GM18499 (cell line): ENCODE data around the gene CCL4.
"Not testable (repeated sequence)": the region's sequence is repeated elsewhere in the genome, so short reads cannot be mapped to it uniquely, and the experiment has no call there.

ENCODE experiments used
- ATAC-seq: cut with Tn5 transposase; IDR thresholded peaks from one replicate; pipeline ENCODE4 v1.9.1; 2021; ENCODE audit warnings: moderate number of reproducible peaks; ENCODE audit not compliant: insufficient read depth, unreplicated experiment

CCL4 gene

GRCh38 chr17:36114971-36115648 lies 11.5 kb downstream of the CCL4 start:
- not testable (repeated sequence) for ATAC-seq

DNA sequence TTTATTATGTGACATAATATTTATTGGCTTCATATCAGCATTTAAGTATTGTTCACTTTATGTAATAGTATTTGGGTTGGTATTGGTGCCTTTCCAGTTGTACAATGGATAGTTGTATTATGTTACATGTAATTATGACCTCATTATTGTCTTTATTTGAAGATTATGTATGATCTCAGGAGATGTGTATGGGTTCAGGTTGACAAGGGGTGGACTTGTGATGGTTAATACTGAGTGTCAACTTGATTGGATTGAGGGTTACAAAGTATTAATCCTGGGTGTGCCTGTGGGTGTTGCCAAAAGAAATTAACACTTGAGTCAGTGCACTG lies 12.0 kb downstream of the CCL4 start:
- not testable (repeated sequence) for ATAC-seq

- no peak for ATAC-seq
Observed at GRCh38 chr17:36117505-36118382, 14.1 kb downstream of the CCL4 start.

DNA sequence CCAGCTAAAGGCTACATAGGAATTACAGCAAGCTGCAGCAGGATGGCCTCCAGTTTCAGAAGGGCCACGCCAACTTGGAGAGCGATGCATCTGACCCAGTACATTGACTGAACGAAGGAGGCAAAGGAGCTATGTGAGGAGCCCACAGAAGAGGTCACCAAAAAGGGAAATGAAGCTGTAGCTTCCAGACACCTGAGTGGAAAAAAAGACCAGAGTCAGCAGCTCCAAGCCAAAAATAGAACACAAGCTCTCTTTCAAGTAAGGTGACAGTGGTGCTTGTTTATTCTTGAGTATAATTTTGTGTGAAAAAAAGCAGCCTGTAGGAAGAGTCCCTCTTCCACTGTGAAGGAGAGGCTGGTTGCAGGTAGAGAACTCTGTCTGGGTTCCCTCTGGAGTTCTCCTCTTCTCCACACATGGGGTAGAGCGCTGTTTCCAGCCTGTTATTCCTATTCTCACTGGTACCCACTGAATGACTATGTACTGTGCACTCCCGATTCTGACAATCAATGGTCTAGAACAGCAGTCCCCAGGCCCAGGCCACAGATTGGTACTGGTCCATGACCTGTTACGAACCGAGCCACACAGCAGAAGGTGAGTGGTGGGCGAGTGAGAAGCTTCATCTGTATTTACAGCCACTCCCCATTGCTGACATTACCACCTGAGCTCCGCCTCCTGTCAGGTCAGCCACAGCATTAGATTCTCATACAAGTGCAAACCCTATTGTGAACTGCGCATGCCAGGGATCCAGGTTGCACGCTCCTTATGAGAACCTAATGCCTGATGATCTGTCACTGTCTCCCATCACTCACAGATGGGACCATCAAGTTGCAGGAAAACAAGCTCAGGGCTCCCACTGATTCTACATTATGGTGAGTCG lies 15.1 kb downstream of the CCL4 start:
- no peak for ATAC-seq

DNA sequence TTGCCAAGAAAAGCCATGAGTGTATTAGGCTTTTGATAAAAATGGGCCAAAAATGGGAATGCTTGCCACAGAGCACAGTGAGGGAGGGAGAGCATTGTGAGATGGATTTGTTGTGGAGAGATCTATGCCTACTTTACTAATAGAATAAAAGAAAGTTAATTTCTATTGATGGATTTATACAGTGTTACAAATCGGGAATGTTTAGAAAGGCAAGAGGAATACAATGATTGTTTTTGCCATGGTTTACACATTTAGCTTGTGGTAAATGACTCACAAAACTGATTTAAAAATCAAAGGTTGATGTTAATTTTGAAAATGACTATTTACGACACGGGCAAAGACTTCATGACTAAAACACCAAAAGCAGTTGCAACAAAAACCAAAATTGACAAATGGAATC lies 16.6 kb downstream of the CCL4 start:
- no peak for ATAC-seq

GRCh38 chr17:36121099-36121498 lies 17.5 kb downstream of the CCL4 start:
- not testable (repeated sequence) for ATAC-seq

DNA sequence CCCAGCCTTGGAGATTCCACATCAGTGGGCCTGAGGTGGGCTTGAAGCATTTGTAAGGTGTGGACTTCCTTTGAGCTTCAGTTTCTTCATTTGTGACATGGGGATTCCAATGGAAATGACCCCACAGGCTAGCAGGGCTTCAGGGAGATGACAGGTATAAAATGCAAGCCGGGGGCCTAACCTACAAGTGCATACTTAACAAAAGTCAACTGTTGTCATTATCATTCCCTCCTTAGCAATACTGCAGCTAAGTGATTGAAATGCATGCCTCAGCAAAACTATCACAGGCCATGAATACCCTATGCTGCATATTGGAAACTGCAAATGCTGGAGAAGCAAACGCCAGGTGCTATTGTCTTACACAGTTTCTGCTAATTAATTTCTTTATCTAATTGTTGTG lies 19.8 kb downstream of the CCL4 start:
- no peak for ATAC-seq

- ATAC-seq = no peak
Observed at GRCh38 chr17:36124879-36125824, 21.5 kb downstream of the CCL4 start.

DNA sequence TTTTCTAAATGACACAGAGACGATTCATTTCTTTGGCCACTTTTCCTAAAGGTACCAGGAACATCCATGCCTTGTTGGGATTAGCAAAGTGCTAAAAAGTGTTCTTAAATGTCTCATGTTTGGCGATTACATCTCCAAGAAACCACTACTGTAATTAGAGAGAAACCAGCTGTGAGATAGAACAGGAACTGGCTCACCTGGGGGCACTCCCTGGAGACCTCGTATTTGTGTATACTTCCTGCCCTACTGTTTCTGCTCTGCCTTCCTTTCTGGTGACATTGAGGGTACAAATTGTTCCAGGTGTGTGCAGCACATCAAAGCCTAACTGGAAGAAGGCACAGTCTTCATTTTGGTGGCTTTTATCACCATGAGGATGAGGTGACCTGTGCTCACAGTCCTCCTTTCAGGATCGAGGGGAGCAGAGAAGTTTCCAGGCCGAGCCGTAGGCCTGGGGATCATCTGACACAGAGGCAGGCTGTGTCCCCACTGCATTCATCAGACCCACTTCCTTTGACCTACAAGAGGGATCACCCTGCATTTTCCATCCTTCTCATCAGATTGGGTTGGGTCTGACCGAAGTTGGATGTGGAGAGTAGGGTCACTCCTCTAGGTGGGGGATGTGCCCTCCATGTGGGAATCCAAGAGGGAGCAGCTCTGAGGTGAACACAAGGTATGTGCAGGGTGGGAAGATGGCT lies 23.7 kb downstream of the CCL4 start:
- no peak for ATAC-seq

DNA sequence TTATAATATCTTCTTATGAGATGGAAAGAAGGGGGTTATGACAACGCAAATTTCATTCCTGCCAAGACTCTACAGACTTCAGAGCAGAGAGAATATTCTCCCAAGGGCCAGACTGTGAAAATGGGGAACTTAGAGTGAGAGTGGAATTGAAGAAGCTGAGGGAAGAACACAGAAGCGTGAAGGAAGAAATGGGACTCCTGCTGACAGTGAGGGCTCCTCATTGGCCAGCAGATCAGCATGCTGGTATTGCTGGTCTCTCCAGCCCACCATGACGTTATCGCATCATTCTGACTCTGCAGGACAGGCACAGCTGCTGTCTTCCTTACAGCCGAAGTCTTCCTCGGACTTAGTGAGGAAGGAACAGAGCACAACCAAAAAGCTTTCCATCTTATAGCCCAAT lies 24.3 kb downstream of the CCL4 start:
- ATAC-seq = no peak

- no peak for ATAC-seq
Observed at GRCh38 chr17:36128411-36128978, 24.9 kb downstream of the CCL4 start.

GRCh38 chr17:36129616-36130015 lies 26.0 kb downstream of the CCL4 start:
- no peak for ATAC-seq

GRCh38 chr17:36130346-36130745 lies 26.7 kb downstream of the CCL4 start:
- ATAC-seq = no peak

DNA sequence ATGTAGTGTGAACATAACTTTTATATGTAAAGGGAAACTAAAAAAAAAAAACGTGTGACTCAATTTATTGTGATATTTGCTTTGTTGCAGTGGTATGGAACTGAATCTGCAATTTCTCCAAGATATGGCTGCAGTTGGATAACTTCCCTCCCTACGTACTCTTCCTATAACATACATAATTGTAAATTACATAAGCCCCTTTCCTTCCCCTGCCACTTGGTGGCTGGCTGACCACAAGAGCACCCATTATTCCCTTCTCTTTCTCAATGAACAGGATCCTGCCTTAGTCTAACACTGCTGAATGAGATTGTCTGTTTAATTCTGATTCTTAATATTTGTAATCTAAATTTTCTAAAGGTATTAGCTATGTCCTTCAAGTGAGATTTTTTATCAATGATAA lies 27.8 kb downstream of the CCL4 start:
- no peak for ATAC-seq

DNA sequence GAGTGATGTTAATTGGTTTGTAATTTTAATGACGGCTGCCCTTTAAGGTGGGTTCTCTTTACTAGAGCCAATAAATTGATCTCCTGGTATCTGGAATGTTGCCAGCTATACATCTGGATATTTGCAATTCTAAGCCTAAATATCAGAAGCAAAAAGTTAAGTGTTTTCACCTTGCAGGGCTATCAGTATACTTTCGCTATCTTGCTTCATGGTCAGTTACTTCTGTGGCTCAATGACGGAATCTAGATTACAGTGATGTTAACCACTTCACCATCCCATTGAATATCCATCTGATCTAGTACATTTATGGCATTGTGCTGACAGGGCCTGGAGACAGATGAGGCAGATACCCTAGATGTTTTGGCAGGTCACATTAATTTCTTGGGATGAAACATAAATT lies 28.3 kb downstream of the CCL4 start:
- ATAC-seq = no peak

DNA sequence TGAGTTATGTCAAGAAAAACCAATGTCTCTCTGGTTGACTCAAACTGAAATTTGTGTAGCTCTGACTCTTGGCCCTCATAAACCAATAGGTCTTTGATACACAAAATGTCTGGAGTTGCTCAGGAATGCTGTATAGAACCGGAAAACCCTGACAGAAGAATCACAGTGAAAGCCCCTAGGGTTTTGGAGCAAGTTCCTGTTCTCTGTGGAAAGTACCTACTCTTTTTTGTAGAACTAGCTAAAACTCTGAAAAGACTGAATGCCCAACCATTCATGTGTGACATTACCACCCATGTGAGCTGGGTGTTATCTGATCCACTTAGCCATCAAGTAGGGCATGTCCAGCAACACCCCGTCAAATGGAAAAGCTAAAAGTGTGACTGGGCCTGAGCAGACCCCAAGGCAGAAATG lies 28.8 kb downstream of the CCL4 start:
- ATAC-seq = no peak

DNA sequence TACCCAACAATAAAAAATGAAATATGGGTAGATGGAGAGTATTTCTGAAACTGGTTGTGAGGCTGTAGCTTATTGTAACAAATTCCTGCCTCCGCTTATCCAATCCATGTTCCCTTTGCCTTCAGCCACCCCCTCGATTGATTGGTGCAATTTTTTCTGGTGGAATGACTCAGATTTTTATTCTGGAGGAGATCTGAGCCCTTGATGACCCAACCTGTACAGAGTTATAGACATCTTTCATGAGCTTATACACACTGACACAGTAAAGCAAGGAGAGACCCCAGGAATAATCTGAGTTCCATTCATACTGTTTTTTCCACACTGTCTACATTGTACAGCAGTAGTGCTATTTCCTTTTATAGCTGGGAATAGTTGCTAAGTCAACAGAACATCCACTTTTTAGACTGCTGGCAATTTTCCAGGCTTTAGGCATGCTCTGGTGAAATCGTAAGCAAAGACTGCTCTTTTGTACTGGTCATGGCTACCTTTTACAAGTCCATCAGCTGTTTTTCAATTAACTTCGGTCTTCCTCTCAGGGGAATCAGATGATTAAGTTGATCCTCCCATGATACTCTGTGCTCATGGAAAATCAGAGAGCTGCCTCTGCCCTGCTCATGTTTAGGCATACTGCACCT lies 30.1 kb downstream of the CCL4 start:
- no peak for ATAC-seq

DNA sequence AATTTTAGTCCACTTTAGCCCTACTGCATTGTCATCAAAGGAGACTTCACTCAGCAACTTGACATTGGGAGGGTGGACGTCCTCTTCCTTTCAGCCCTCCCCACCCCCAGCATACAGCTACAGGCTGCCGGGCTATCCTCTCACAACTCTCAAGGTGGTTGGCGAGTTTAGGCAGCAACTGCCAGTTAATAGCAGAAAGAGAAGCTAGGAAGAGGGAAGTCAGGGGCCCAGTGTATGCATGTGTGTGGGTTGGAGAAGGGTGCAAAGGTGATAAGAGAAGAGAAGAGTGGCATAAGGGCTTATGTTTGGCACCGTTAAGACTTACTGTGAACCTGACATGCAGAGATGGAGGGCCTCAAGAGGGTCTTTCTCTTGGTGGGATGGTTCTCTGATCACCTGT lies 31.8 kb downstream of the CCL4 start:
- ATAC-seq = no peak
